GM10266 (cell line): ENCODE measurements around the gene GSTK1.

Experiments used
- DNase-seq: peaks from one replicate; pipeline ENCODE4 v3.0.0; 2012; ENCODE audit errors: extremely low spot score
- CTCF ChIP-seq: IDR thresholded peaks from 2 replicates; pipeline ENCODE4 v1.5.1; 2012; ENCODE audit warnings: mild to moderate bottlenecking, low read depth; ENCODE audit not compliant: control insufficient read depth, insufficient read depth; ENCODE audit errors: missing control alignments

The GSTK1 gene

GRCh38 chr7:143221737-143222136, 41.5 kb upstream of the GSTK1 start, which contains the start of gene TAS2R40:
TSS of gene TAS2R40 (plus strand) at chr7:143222037. CDS start at chr7:143222079, 42 bp downstream.
- no peak for TF ChIP-seq CTCF
- DNase-seq = no peak

- TF ChIP-seq CTCF = no peak
- no peak for DNase-seq
These were observed 40.5 kb upstream of the GSTK1 start for GRCh38 chr7:143222782-143223181.

- DNase-seq = no peak
- TF ChIP-seq CTCF = no peak
These were observed 39.5 kb upstream of the GSTK1 start for GRCh38 chr7:143223784-143224183.

- no peak for DNase-seq
- TF ChIP-seq CTCF = no peak
These were observed 38.2 kb upstream of the GSTK1 start for GRCh38 chr7:143225047-143225446.

GRCh38 chr7:143227806-143228205, 35.4 kb upstream of the GSTK1 start:
- no peak for DNase-seq
- TF ChIP-seq CTCF = no peak

GRCh38 chr7:143229054-143229790, 34.0 kb upstream of the GSTK1 start:
- no peak for DNase-seq
- no peak for TF ChIP-seq CTCF

GRCh38 chr7:143230602-143231457, 32.4 kb upstream of the GSTK1 start:
- no peak for TF ChIP-seq CTCF
- DNase-seq = no peak
